H9 (cell line): Measurements from ENCODE around the gene SLC9A5. TPM values are rescaled to one million over a fixed set of nuclear protein-coding genes. Genes with fewer than 3 reads are reported as not detected.

Experiments
- DNase-seq: peaks from one replicate; pipeline ENCODE4 v3.0.0-alpha.2; 2017
- H2AFZ ChIP-seq: one replicate; pipeline ENCODE4 v1.6.1; 2013; ENCODE audit warnings: mild to moderate bottlenecking, low read length, control low read depth, moderate library complexity
- H2AK5ac ChIP-seq: 2 replicates; pipeline ENCODE4 v1.6.1; 2013; ENCODE audit warnings: low read length, control low read depth, mixed read lengths; ENCODE audit not compliant: insufficient read length
- H2BK120ac ChIP-seq: one replicate; pipeline ENCODE4 v1.6.1; 2013; ENCODE audit warnings: low read depth, mild to moderate bottlenecking, low read length, control low read depth, inconsistent platforms; ENCODE audit not compliant: poor library complexity, severe bottlenecking
- H2BK12ac ChIP-seq: 2 replicates; pipeline ENCODE4 v1.6.1; 2013; ENCODE audit warnings: low read length, control low read depth, mixed read lengths, low read depth; ENCODE audit not compliant: insufficient read length
- H2BK15ac ChIP-seq: 2 replicates; pipeline ENCODE4 v1.6.1; 2013; ENCODE audit warnings: low read depth, low read length, control low read depth
- H2BK20ac ChIP-seq: one replicate; pipeline ENCODE4 v1.6.1; 2013; ENCODE audit warnings: low read depth, mild to moderate bottlenecking, low read length, control low read depth, inconsistent platforms; ENCODE audit not compliant: poor library complexity, severe bottlenecking
- H2BK5ac ChIP-seq: 2 replicates; pipeline ENCODE4 v1.6.1; 2013; ENCODE audit warnings: low read length, control low read depth, mixed read lengths; ENCODE audit not compliant: insufficient read length
- H3K14ac ChIP-seq: 2 replicates; pipeline ENCODE4 v1.6.1; 2013; ENCODE audit warnings: low read length, control low read depth; ENCODE audit not compliant: insufficient read depth
- H3K18ac ChIP-seq: 2 replicates; pipeline ENCODE4 v1.6.1; 2013; ENCODE audit warnings: low read depth, mild to moderate bottlenecking, mixed read lengths, low read length, control low read depth; ENCODE audit not compliant: insufficient read length
- H3K23ac ChIP-seq: 2 replicates; pipeline ENCODE4 v1.6.1; 2013; ENCODE audit warnings: low read length, control low read depth, mixed read lengths, low read depth; ENCODE audit not compliant: insufficient read length
- H3K23me2 ChIP-seq: 2 replicates; pipeline ENCODE4 v1.6.1; 2013; ENCODE audit warnings: low read depth, mild to moderate bottlenecking, mixed read lengths, low read length, control low read depth; ENCODE audit not compliant: insufficient read length, poor library complexity, severe bottlenecking
- H3K27ac ChIP-seq: 2 replicates; pipeline ENCODE4 v1.5.1; 2013; ENCODE audit warnings: low read length, control low read depth, mixed read lengths, low read depth; ENCODE audit not compliant: insufficient read length
- H3K27me3 ChIP-seq: 2 replicates; pipeline ENCODE4 v1.6.1; 2013; ENCODE audit warnings: low read length, control low read depth, inconsistent platforms; ENCODE audit not compliant: insufficient read depth
- H3K4ac ChIP-seq: 2 replicates; pipeline ENCODE4 v1.6.1; 2013; ENCODE audit warnings: low read depth, mild to moderate bottlenecking, control low read depth, inconsistent platforms, low read length, moderate library complexity
- H3K4me1 ChIP-seq: 2 replicates; pipeline ENCODE4 v1.6.1; 2013; ENCODE audit warnings: low read length, control low read depth, inconsistent platforms; ENCODE audit not compliant: insufficient read depth
- H3K4me2 ChIP-seq: 2 replicates; pipeline ENCODE4 v1.6.1; 2013; ENCODE audit warnings: low read length, control low read depth, mixed read lengths; ENCODE audit not compliant: insufficient read length, insufficient read depth
- H3K56ac ChIP-seq: 2 replicates; pipeline ENCODE4 v1.6.1; 2013; ENCODE audit warnings: low read depth, mild to moderate bottlenecking, mixed read lengths, low read length, control low read depth; ENCODE audit not compliant: insufficient read length
- H3K79me1 ChIP-seq: 2 replicates; pipeline ENCODE4 v1.6.1; 2013; ENCODE audit warnings: low read depth, mild to moderate bottlenecking, moderate library complexity, low read length, control low read depth, inconsistent platforms; ENCODE audit not compliant: insufficient read depth, poor library complexity, severe bottlenecking
- H3K79me2 ChIP-seq: 2 replicates; pipeline ENCODE4 v1.6.1; 2013; ENCODE audit warnings: low read length, control low read depth, inconsistent platforms; ENCODE audit not compliant: insufficient read depth
- H3K9ac ChIP-seq: 2 replicates; pipeline ENCODE4 v1.6.1; 2013; ENCODE audit warnings: low read length, control low read depth, mixed read lengths; ENCODE audit not compliant: insufficient read length; ENCODE audit errors: extremely low read depth
- H3K9me3 ChIP-seq: one replicate; pipeline ENCODE4 v1.6.1; 2013; ENCODE audit warnings: low read depth, low read length, inconsistent platforms; ENCODE audit not compliant: control insufficient read depth
- H3T11ph ChIP-seq: one replicate; pipeline ENCODE4 v1.6.1; 2013; ENCODE audit warnings: mild to moderate bottlenecking, low read length, control low read depth, inconsistent platforms
- H4K20me1 ChIP-seq: one replicate; pipeline ENCODE4 v1.6.1; 2013; ENCODE audit not compliant: control insufficient read depth, insufficient read length, insufficient read depth
- H4K5ac ChIP-seq: 2 replicates; pipeline ENCODE4 v1.6.1; 2013; ENCODE audit warnings: low read depth, mild to moderate bottlenecking, mixed read lengths, low read length, control low read depth; ENCODE audit not compliant: insufficient read length
- H4K8ac ChIP-seq: replicated peaks from 2 replicates; pipeline ENCODE4 v1.6.1; 2013; ENCODE audit warnings: low read length, control low read depth, mixed read lengths, low read depth; ENCODE audit not compliant: insufficient read length
- H4K91ac ChIP-seq: 2 replicates; pipeline ENCODE4 v1.6.1; 2013; ENCODE audit warnings: low read depth, mild to moderate bottlenecking, moderate library complexity, mixed read lengths, low read length, control low read depth; ENCODE audit not compliant: insufficient read length
- H3K27ac Mint-ChIP-seq, 3 experiments: 2 replicates in 2 of 3; 3 replicates in 1 of 3; pipeline ENCODE4 v1.8.0; 2020 to 2021; ENCODE audit warnings: mixed read lengths in 3 of 3, mild to moderate bottlenecking in 1 of 3, moderate library complexity in 1 of 3
- H3K27me3 Mint-ChIP-seq: 2 replicates; pipeline ENCODE4 v1.8.0; 2021; ENCODE audit warnings: low read depth, mild to moderate bottlenecking, moderate library complexity, mixed read lengths
- H3K36me3 Mint-ChIP-seq, 3 experiments: 2 replicates in 2 of 3; 3 replicates in 1 of 3; pipeline ENCODE4 v1.8.0; 2020 to 2021; ENCODE audit warnings: low read depth in 3 of 3, mixed read lengths in 3 of 3; ENCODE audit not compliant: insufficient read depth in 1 of 3
- H3K4me1 Mint-ChIP-seq, 2 experiments: 2 replicates each; pipeline ENCODE4 v1.8.0; 2020; ENCODE audit warnings: mixed read lengths in 2 of 2
- H3K4me3 Mint-ChIP-seq, 2 experiments: 2 replicates in 1 of 2; 3 replicates in 1 of 2; pipeline ENCODE4 v1.8.0; 2020 to 2021; ENCODE audit warnings: mild to moderate bottlenecking in 2 of 2, mixed read lengths in 2 of 2, moderate library complexity in 1 of 2
- H3K9me3 Mint-ChIP-seq, 2 experiments: 2 replicates in 1 of 2; 3 replicates in 1 of 2; pipeline ENCODE4 v1.8.0; 2020; ENCODE audit warnings: mild to moderate bottlenecking in 2 of 2, mixed read lengths in 2 of 2, moderate library complexity in 1 of 2
- WGBS: extraction: QIAGEN DNeasy Blood & Tissue Kit; methylation state at CpG from one replicate; pipeline ENCODE4 v1.1.7; 2013; ENCODE audit warnings: missing lambda C conversion rate, low lambda C conversion rate, mixed read lengths; ENCODE audit not compliant: insufficient read length; ENCODE audit errors: extremely low coverage; 5-methylcytosine and 5-hydroxymethylcytosine counted together
- total RNA-seq: library from RNA; stranded (reverse); gene quantifications from 2 replicates; pipeline ENCODE4 v1.2.1, GENCODE V29; 2021
- TF ChIP-seq, protein P1 (sequence below): fragments of 200-600 bp; sonication (generic); conservative IDR thresholded peaks from 3 replicates; pipeline ENCODE4 v1.8.0; 2021; ENCODE audit warnings: antibody characterized with exemption, mild to moderate bottlenecking

The SLC9A5 gene
- total RNA-seq, 1 experiment from 2014 or later: 9.1 TPM

DNA sequence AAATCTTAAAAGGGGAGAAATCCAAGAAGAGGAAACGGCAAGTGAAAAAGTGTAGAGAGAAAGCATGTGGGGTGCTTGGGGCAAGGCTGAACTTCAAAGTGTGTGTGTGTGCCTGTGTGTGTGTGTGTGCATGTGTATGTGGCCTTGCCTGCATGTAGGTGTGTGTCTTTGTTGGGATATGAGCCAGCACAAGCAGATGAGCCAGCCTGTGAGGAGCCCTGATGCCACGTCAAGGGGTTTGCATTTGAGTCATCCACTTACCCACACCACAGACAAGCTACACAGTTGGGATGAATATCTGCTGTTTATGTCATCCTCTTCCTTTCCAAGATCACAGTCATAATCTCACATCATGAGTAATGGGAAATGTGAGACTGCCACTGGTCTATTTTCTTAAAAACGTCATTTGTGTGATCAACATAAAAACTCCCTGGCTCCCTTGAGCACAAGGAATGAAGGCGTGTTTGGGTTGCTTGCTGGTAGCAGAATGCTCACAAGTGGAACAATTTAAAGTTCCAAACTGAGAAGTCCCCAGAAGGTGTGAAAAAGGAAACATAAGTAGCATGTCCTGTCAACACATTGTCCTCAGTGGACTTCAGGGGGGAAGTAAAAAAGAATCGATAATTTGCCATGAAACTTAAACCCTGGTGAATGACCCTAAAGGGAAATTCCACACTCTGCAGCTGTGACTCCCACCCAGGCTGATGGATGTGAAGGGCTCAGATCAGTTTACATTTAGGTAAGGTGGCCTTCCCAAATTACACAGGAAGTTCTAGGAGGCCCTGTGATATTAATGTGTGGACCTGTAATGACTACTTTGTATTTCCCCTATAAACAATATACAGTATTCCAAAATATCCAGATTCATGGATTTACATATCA, 63.1 kb downstream of the SLC9A5 start:
- H3K4me1 ChIP-seq: no peaks in the 10 kb centered on the region
- no peaks in the 10 kb centered on the region for H4K20me1 ChIP-seq
- H3K23ac ChIP-seq: peak overlapping the region; percentile 20
- Mint-ChIP-seq H3K4me3 (no peak overlapping the region), H3K27ac (no peak overlapping the region), H3K27me3 (peaks cover 25% of the 10 kb centered on the region), H3K36me3 (no peaks in the 10 kb centered on the region), H3K4me1 (no peaks in the 10 kb centered on the region), H3K9me3 (no peaks in the 10 kb centered on the region)
- no peak overlapping the region for H3T11ph ChIP-seq
- H3K14ac ChIP-seq: no peak overlapping the region
- H4K5ac ChIP-seq: no peak overlapping the region
- no peak overlapping the region for H4K91ac ChIP-seq
- no peak overlapping the region for H2BK15ac ChIP-seq
- DNase-seq: no peak
- no peak overlapping the region for H2BK20ac ChIP-seq
- H2BK12ac ChIP-seq: no peak overlapping the region
- H3K9ac ChIP-seq: no peak overlapping the region
- H2AK5ac ChIP-seq: no peak overlapping the region
- no peak overlapping the region for H3K4me2 ChIP-seq
- H4K8ac ChIP-seq: no peak overlapping the region
- no peak overlapping the region for H2BK5ac ChIP-seq
- H2AFZ ChIP-seq: no peak overlapping the region
- no peak overlapping the region for H2BK120ac ChIP-seq
- no peaks in the 10 kb centered on the region for H3K79me2 ChIP-seq
- H3K27me3 ChIP-seq: no peaks in the 10 kb centered on the region
- H3K27ac ChIP-seq: no peak overlapping the region
- H3K79me1 ChIP-seq: no peaks in the 10 kb centered on the region
- no CpG with 5 or more reads among the region's 5 CpGs for WGBS
- TF ChIP-seq, protein P1, sequence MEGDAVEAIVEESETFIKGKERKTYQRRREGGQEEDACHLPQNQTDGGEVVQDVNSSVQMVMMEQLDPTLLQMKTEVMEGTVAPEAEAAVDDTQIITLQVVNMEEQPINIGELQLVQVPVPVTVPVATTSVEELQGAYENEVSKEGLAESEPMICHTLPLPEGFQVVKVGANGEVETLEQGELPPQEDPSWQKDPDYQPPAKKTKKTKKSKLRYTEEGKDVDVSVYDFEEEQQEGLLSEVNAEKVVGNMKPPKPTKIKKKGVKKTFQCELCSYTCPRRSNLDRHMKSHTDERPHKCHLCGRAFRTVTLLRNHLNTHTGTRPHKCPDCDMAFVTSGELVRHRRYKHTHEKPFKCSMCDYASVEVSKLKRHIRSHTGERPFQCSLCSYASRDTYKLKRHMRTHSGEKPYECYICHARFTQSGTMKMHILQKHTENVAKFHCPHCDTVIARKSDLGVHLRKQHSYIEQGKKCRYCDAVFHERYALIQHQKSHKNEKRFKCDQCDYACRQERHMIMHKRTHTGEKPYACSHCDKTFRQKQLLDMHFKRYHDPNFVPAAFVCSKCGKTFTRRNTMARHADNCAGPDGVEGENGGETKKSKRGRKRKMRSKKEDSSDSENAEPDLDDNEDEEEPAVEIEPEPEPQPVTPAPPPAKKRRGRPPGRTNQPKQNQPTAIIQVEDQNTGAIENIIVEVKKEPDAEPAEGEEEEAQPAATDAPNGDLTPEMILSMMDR: no peak
- no peaks in the 10 kb centered on the region for H3K23me2 ChIP-seq
- no peak overlapping the region for H3K4ac ChIP-seq
- H3K56ac ChIP-seq: no peak overlapping the region
- no peaks in the 10 kb centered on the region for H3K9me3 ChIP-seq
- H3K18ac ChIP-seq: no peak overlapping the region
